Astrocyte (in vitro differentiated cells and primary cell): ENCODE measurements around the gene SNAP29.
"Not testable (repeated sequence)": the region's sequence is repeated elsewhere in the genome, so short reads cannot be mapped to it uniquely, and the experiment has no call there.

Source experiments
- CTCF ChIP-seq: IDR thresholded peaks from 2 replicates; pipeline ENCODE4 v1.5.1; 2011; ENCODE audit warnings: low read depth, mild to moderate bottlenecking, inconsistent platforms, low read length, moderate library complexity; ENCODE audit not compliant: insufficient read depth
- EZH2 ChIP-seq: IDR thresholded peaks from 2 replicates; pipeline ENCODE4 v1.6.1; 2012; ENCODE audit warnings: mild to moderate bottlenecking, low read length, inconsistent platforms; ENCODE audit not compliant: insufficient read depth

- not testable (repeated sequence) for TF ChIP-seq EZH2, CTCF
These were observed 42.6 kb downstream of the SNAP29 start for GRCh38 chr22:20901093-20902033.
